ENCODE results near the gene ZNF678. TPM values are rescaled to one million over a fixed set of nuclear protein-coding genes. Genes with fewer than 3 reads are reported as not detected.

The ZNF678 gene
- total and polyA plus RNA-seq, 2 of the 8 experiments (the other 6 are each of a cell fraction or from before 2014, with no cell fraction given) = 6.9 to 28.3 TPM

DNA sequence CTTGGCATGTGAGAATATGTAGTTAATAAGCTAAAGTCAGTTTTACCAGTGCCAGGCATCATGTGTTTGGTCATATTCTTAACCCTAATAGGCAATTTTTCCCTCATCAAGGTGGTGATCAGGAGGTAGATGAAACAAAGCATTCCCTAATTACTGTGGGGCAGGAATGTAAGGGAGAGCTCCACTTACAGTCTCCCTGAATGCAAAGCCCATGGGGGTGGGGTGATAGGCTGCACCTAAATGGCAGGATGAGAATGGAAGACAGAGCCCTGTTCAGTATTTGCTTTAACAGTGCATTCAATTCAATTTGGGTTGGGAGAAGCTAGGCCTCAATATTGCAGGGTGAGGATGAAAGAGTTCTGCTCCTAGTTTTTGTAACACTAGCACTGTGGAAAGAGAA, 23.4 kb downstream of the ZNF678 start:
- H2AFZ ChIP-seq (ENCODE audit: low read length) = no peak overlapping the region
- no peak overlapping the region for H2BK5ac ChIP-seq (ENCODE audit: low read depth, low read length)
- ChIA-PET CTCF (ENCODE audit: partially characterized antibody) (no interaction called here), POLR2A (ENCODE audit: partially characterized antibody) (no interaction called here)
- no peak for TF ChIP-seq RFX5 (IDR thresholded peaks at IDR 0.05; ENCODE audit: borderline replicate concordance, low read depth, low read length)
- no peak for TF ChIP-seq NRF1 (IDR thresholded peaks at IDR 0.05; ENCODE audit: low read depth, low read length)
- TF ChIP-seq CBX5 (IDR thresholded peaks at IDR 0.05; ENCODE audit: low read depth, low read length) = no peak
- TF ChIP-seq SP1 (IDR thresholded peaks at IDR 0.05; ENCODE audit: low read depth, low read length) = peak; percentile 46; the same call in 1 of the 2 replicates
- no peak for TF ChIP-seq TAF7 (optimal IDR thresholded peaks at IDR 0.05; ENCODE audit: borderline replicate concordance, low read depth, low read length)
- TF ChIP-seq TEAD4 (IDR thresholded peaks at IDR 0.05; ENCODE audit: low read depth, low read length) = peak; percentile 88
- peaks cover 0 to 7% (median 3%) of the 10 kb centered on the region in 4 experiments; a peak in 5 of 7 replicates for H3K4me1 ChIP-seq (replicated peaks in 1 of 4; ENCODE audit: control insufficient read depth in 3 of 4, insufficient read depth in 4 of 4, low read length in 3 of 4)
- H3K23ac ChIP-seq (ENCODE audit: insufficient read length) = no peak overlapping the region
- H3K4me2 ChIP-seq (ENCODE audit: insufficient read depth in 1 of 2, low read depth in 2 of 2, low read length in 2 of 2) = peak overlapping the region; percentile 48 to 57
- peaks cover 2% of the 10 kb centered on the region; the same call in 1 of the 2 replicates for H3K23me2 ChIP-seq (ENCODE audit: low read depth, low read length)
- no peak overlapping the region for H2BK120ac ChIP-seq (replicated peaks; ENCODE audit: low read depth, low read length)
- no peak overlapping the region for H2BK15ac ChIP-seq (ENCODE audit: low read length)
- H2BK12ac ChIP-seq (ENCODE audit: low read depth, low read length) = no peak overlapping the region
- no peaks in the 10 kb centered on the region for H4K20me1 ChIP-seq (replicated peaks in 1 of 2; ENCODE audit: control insufficient read depth in 1 of 2, insufficient read depth in 2 of 2, low read length in 2 of 2)
- H3K18ac ChIP-seq (ENCODE audit: extremely low read depth, low read length) = no peak overlapping the region
- H3K4me3 ChIP-seq (ENCODE audit: extremely low read depth in 1 of 4, insufficient read depth in 2 of 4, low read depth in 3 of 4, low read length in 4 of 4) = peak overlapping the region in 1 of 4 experiments; percentile 28; a peak in 1 of 8 replicates
- no peaks in the 10 kb centered on the region for H3K79me1 ChIP-seq (ENCODE audit: low read depth, low read length)
- FAIRE-seq (peak; percentile 85), DNase-seq (ENCODE audit: low read depth in 1 of 2, low spot score in 2 of 2) (no peak)
- no peak overlapping the region for H3K9ac ChIP-seq (replicated peaks in 1 of 4; ENCODE audit: extremely low read depth in 1 of 4, low read depth in 3 of 4, low read length in 3 of 4)
- H3K36me3 ChIP-seq (ENCODE audit: control insufficient read depth in 2 of 4, insufficient read depth in 4 of 4, low read length in 3 of 4) = peaks cover 0 to 15% (median 3%) of the 10 kb centered on the region in 4 experiments; a peak in 3 of 8 replicates
- H4K5ac ChIP-seq (ENCODE audit: insufficient read length, low read depth, low read length) = no peak overlapping the region
- H3K4ac ChIP-seq (replicated peaks; ENCODE audit: insufficient read length, low read depth, low read length) = no peak overlapping the region
- H3K27ac ChIP-seq (ENCODE audit: low read depth, low read length) = peak overlapping the region; percentile 43; the same call in 1 of the 2 replicates
- H2BK20ac ChIP-seq (ENCODE audit: low read length) = no peak overlapping the region
- no peak overlapping the region for H3K14ac ChIP-seq (ENCODE audit: insufficient read length)
- peaks cover 0 to 11% of the 10 kb centered on the region in 2 experiments; a peak in 3 of 4 replicates for H3K9me3 ChIP-seq (ENCODE audit: insufficient read depth in 2 of 2, low read depth in 1 of 2, low read length in 1 of 2)
- no peak overlapping the region for H4K91ac ChIP-seq (replicated peaks; ENCODE audit: insufficient read length, low read length)
- H2AK5ac ChIP-seq (ENCODE audit: low read depth, low read length) = no peak overlapping the region
- no peak overlapping the region for H3K56ac ChIP-seq (replicated peaks; ENCODE audit: insufficient read length, low read depth, low read length)
- no peaks in the 10 kb centered on the region for H3K27me3 ChIP-seq (replicated peaks in 1 of 4; ENCODE audit: control insufficient read depth in 3 of 4, extremely low read depth in 1 of 4, insufficient read depth in 3 of 4, low read length in 3 of 4)
- H3K79me2 ChIP-seq (ENCODE audit: control insufficient read depth in 1 of 2, insufficient read depth in 2 of 2, low read length in 2 of 2) = peaks cover 4 to 61% of the 10 kb centered on the region in 2 experiments; a peak in 3 of 4 replicates
- no peak overlapping the region for H4K8ac ChIP-seq (ENCODE audit: extremely low read depth, insufficient read depth, low read length)

Measured in H1 (cell line).